GM21619 (cell line): ENCODE measurements around the gene OR2AJ1.

ENCODE experiments used
- ATAC-seq: cut with Tn5 transposase; IDR thresholded peaks from one replicate; pipeline ENCODE4 v1.9.1; 2021; ENCODE audit not compliant: unreplicated experiment

The OR2AJ1 gene

GRCh38 chr1:247953408-247953807 is 28.7 kb downstream of the OR2AJ1 start:
- no peak for ATAC-seq

GRCh38 chr1:247961791-247962190 is 37.1 kb downstream of the OR2AJ1 start:
- ATAC-seq = no peak

GRCh38 chr1:247962911-247963588 is 38.4 kb downstream of the OR2AJ1 start:
- no peak for ATAC-seq

- ATAC-seq = no peak
Observed at GRCh38 chr1:247964933-247965332, 40.2 kb downstream of the OR2AJ1 start, which contains the start of gene OR2AK2. OR2AK2 (plus strand) TSS chr1:247965233; CDS start chr1:247965377, 144 bp downstream.

- peak; percentile 77 for ATAC-seq
Observed at GRCh38 chr1:247966532-247967204, 42.0 kb downstream of the OR2AJ1 start.
